Stimulated activated CD4-positive, alpha-beta T cell treated with anti-CD3 and anti-CD28 coated beads, Interleukin-2, amount 100 ng/mL, for 4 hours (primary cell): ENCODE data around the gene BCL2.

Experiments used
- DNase-seq: peaks from one replicate; pipeline ENCODE4 v3.0.0-alpha.2; 2020; ENCODE audit warnings: low read depth

The BCL2 gene

GRCh38 chr18:63155910-63156773, 163.4 kb downstream of the BCL2 start:
- no peak for DNase-seq

- peak; percentile 86 for DNase-seq
These were observed 164.3 kb downstream of the BCL2 start for GRCh38 chr18:63155169-63155852.

- DNase-seq = no peak
These were observed 165.0 kb downstream of the BCL2 start for GRCh38 chr18:63154350-63155152.

- no peak for DNase-seq
These were observed 166.8 kb downstream of the BCL2 start for GRCh38 chr18:63152791-63153190.

- no peak for DNase-seq
These were observed 167.5 kb downstream of the BCL2 start for GRCh38 chr18:63152096-63152495.

GRCh38 chr18:63151539-63151938, 168.0 kb downstream of the BCL2 start:
- DNase-seq = no peak

GRCh38 chr18:63150942-63151421, 168.6 kb downstream of the BCL2 start:
- DNase-seq = no peak

- DNase-seq = no peak
These were observed 169.2 kb downstream of the BCL2 start for GRCh38 chr18:63150326-63150725.

GRCh38 chr18:63149302-63149587, 170.3 kb downstream of the BCL2 start:
- no peak for DNase-seq

- no peak for DNase-seq
These were observed 170.9 kb downstream of the BCL2 start for GRCh38 chr18:63148449-63149301.

GRCh38 chr18:63147973-63148372, 171.6 kb downstream of the BCL2 start:
- no peak for DNase-seq

- no peak for DNase-seq
These were observed 172.7 kb downstream of the BCL2 start for GRCh38 chr18:63146828-63147409.

GRCh38 chr18:63145851-63146555, 173.6 kb downstream of the BCL2 start:
- no peak for DNase-seq

- no peak for DNase-seq
These were observed 174.3 kb downstream of the BCL2 start for GRCh38 chr18:63145166-63145850.

- DNase-seq = no peak
These were observed 174.8 kb downstream of the BCL2 start for GRCh38 chr18:63144748-63145147.

GRCh38 chr18:63143330-63143771, 176.2 kb downstream of the BCL2 start:
- no peak for DNase-seq

GRCh38 chr18:63142594-63143225, 176.9 kb downstream of the BCL2 start:
- DNase-seq = no peak

- DNase-seq = no peak
These were observed 177.8 kb downstream of the BCL2 start for GRCh38 chr18:63141778-63142176.

- DNase-seq = no peak
These were observed 178.4 kb downstream of the BCL2 start for GRCh38 chr18:63140997-63141777.
